ENCODE results near the gene MRPS2. TPM values are rescaled to one million over a fixed set of nuclear protein-coding genes. Genes with fewer than 3 reads are reported as not detected.

Gene MRPS2
- total and polyA plus RNA-seq, 2 donors (not counting 3 experiments of a cell fraction or from before 2014, with no cell fraction given) = 50.8 to 231 TPM

DNA sequence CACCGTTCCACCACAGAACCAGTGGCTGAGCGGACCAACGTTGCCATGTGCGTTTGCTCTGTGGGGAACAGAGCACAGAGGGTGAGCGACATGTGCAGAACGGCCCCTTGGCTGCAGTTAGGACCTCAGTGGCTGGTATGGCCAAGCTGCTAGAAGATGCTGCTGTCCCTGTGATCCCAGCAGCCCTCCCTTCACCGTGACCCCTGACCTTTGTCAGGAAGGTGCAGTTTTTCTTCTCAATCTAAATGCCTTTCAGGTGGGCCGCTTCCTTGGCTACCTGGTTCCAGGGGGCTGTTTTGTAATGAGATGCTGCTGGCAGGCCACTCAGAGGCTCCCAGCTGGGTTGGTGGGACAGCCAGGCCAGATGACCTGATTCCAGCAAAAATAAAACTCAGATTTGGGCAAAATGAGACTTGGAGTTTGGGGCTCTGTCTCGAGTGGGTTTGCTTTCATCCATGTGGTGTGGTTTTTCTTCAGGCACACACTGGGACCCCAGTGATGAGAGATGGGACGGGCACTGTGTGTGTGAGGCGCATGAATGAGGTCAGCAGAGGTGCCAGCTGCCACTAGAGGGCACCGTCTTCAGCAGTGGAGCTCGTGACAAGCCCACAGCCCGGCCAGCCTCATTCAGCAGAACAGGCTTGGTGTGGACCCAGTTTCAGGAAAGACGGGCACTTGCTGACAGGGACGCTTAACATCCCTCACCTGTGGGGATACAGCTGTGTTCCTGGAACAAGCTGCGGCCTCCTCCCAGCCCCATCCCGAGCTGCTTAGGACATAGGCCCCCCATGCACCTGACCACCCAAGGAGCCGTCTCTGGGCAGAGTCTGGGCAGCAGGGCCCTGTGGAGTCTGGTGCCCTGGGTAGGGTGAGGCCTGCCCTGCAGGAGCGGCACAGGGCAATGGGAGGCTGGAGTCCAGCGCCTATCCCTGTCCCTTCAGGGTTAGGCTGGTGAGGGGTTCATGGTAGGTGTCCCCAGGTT lies 4.1 kb downstream of the MRPS2 start:
- H3K9me1 ChIP-seq (replicated peaks; ENCODE audit: control insufficient read depth, extremely low read depth, insufficient read depth, low read length) = no peaks in the 10 kb centered on the region
- FAIRE-seq = peak; percentile 79
- H2AFZ ChIP-seq (ENCODE audit: low read depth, low read length) = no peak overlapping the region
- peaks cover 2 to 28% of the 10 kb centered on the region in 2 experiments for H3K36me3 ChIP-seq (ENCODE audit: control insufficient read depth in 2 of 2, extremely low read depth in 1 of 2, insufficient read depth in 2 of 2, low read length in 2 of 2)
- dilution Hi-C loops (cut with MboI; ENCODE audit: extremely low pct_ligation_motif_present, low sequenced_read_pairs) = no loop called here
- peaks cover 21% of the 10 kb centered on the region for H3K79me2 ChIP-seq (ENCODE audit: control insufficient read depth, insufficient read depth, low read length)
- H3K9ac ChIP-seq (replicated peaks; ENCODE audit: extremely low read depth, insufficient read depth, low read length) = no peak overlapping the region
- no peaks in the 10 kb centered on the region for H3K27me3 ChIP-seq (ENCODE audit: control insufficient read depth in 2 of 2, insufficient read depth in 2 of 2, low read length in 2 of 2)
- no peak overlapping the region for H3K4me3 ChIP-seq (replicated peaks in 1 of 3; ENCODE audit: insufficient read depth in 1 of 3, low read depth in 1 of 3, low read length in 3 of 3)
- ChIA-PET POLR2A (no interaction called here), CTCF (interaction anchor here (0.6 to 2.5 kb wide), 16 partner anchors 8 to 902 kb away, joined by 3 to 11 read pairs (median 4); no protein-coding TSS in a partner anchor)
- BruUV-seq (replicated peaks) = TSS peak; percentile 13
- no peak overlapping the region for H3K27ac ChIP-seq (ENCODE audit: insufficient read depth, low read depth, low read length)
- H4K20me1 ChIP-seq (replicated peaks; ENCODE audit: control insufficient read depth, extremely low read depth, insufficient read depth, low read length) = no peaks in the 10 kb centered on the region
- H3K9me3 ChIP-seq (replicated peaks; ENCODE audit: control insufficient read depth, insufficient read depth, low read length) = no peaks in the 10 kb centered on the region
- TF ChIP-seq GATA2 (IDR thresholded peaks at IDR 0.05; ENCODE audit: insufficient read depth, insufficient read length, low read depth, low read length) (no peak), EZH2 (IDR thresholded peaks at IDR 0.05; ENCODE audit: borderline replicate concordance, low read depth, low read length, severe bottlenecking) (no peak), FOS (IDR thresholded peaks at IDR 0.05; ENCODE audit: borderline replicate concordance, insufficient read depth, low read length) (no peak), POLR2A (IDR thresholded peaks at IDR 0.05; ENCODE audit: low read depth, low read length) (no peak), POLR2AphosphoS5 (IDR thresholded peaks at IDR 0.05; ENCODE audit: insufficient read depth, low read depth, low read length) (no peak), JUN (IDR thresholded peaks at IDR 0.05; ENCODE audit: borderline replicate concordance, insufficient read depth, insufficient read length, low read depth) (no peak), MYC (IDR thresholded peaks at IDR 0.05; ENCODE audit: low read depth, low read length) (peak; percentile 35)
- TF ChIP-seq, protein P1, sequence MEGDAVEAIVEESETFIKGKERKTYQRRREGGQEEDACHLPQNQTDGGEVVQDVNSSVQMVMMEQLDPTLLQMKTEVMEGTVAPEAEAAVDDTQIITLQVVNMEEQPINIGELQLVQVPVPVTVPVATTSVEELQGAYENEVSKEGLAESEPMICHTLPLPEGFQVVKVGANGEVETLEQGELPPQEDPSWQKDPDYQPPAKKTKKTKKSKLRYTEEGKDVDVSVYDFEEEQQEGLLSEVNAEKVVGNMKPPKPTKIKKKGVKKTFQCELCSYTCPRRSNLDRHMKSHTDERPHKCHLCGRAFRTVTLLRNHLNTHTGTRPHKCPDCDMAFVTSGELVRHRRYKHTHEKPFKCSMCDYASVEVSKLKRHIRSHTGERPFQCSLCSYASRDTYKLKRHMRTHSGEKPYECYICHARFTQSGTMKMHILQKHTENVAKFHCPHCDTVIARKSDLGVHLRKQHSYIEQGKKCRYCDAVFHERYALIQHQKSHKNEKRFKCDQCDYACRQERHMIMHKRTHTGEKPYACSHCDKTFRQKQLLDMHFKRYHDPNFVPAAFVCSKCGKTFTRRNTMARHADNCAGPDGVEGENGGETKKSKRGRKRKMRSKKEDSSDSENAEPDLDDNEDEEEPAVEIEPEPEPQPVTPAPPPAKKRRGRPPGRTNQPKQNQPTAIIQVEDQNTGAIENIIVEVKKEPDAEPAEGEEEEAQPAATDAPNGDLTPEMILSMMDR (IDR thresholded peaks at IDR 0.05; ENCODE audit: extremely low read depth in 1 of 2, insufficient read depth in 1 of 2, low read depth in 1 of 2, low read length in 2 of 2) = peak; percentile 82 to 91
- TF ChIP-seq, protein P2, sequence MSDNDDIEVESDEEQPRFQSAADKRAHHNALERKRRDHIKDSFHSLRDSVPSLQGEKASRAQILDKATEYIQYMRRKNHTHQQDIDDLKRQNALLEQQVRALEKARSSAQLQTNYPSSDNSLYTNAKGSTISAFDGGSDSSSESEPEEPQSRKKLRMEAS (IDR thresholded peaks at IDR 0.05; ENCODE audit: insufficient read depth, insufficient read length) = peak; percentile 22
- H3K4me1 ChIP-seq (ENCODE audit: control insufficient read depth, extremely low read depth, insufficient read depth, low read length) = peaks cover 11% of the 10 kb centered on the region
- H3K4me2 ChIP-seq (ENCODE audit: insufficient read depth, low read length) = no peak overlapping the region
- peak; percentile 39 for DNase-seq (ENCODE audit: low read depth, low spot score)
- intact Hi-C loops (cut with micrococcal nuclease) = loop anchor here (1.0 to 5.0 kb wide), 2 partner anchors 12 to 98 kb away; no protein-coding TSS in a partner anchor

Data from endothelial cell of umbilical vein (primary cell).